ENCODE results near the gene NECTIN1. TPM values are rescaled to one million over a fixed set of nuclear protein-coding genes. Genes with fewer than 3 reads are reported as not detected.

The NECTIN1 gene
- total and polyA plus RNA-seq, 2 donors (not counting 3 experiments of a cell fraction or from before 2014, with no cell fraction given) = 10.8 to 23.6 TPM

- FAIRE-seq (no peak), DNase-seq (ENCODE audit: low read depth, low spot score) (no peak)
- Histone ChIP-seq H3K36me3 (ENCODE audit: control insufficient read depth in 2 of 2, extremely low read depth in 1 of 2, insufficient read depth in 2 of 2, low read length in 2 of 2) (no peaks in the 10 kb centered on the region), H3K27me3 (ENCODE audit: control insufficient read depth in 2 of 2, insufficient read depth in 2 of 2, low read length in 2 of 2) (no peaks in the 10 kb centered on the region), H3K9me1 (replicated peaks; ENCODE audit: control insufficient read depth, extremely low read depth, insufficient read depth, low read length) (no peaks in the 10 kb centered on the region), H2AFZ (ENCODE audit: low read depth, low read length) (no peak overlapping the region), H4K20me1 (replicated peaks; ENCODE audit: control insufficient read depth, extremely low read depth, insufficient read depth, low read length) (no peaks in the 10 kb centered on the region), H3K27ac (ENCODE audit: insufficient read depth, low read depth, low read length) (no peak overlapping the region), H3K4me2 (ENCODE audit: insufficient read depth, low read length) (no peak overlapping the region), H3K9ac (replicated peaks; ENCODE audit: extremely low read depth, insufficient read depth, low read length) (no peak overlapping the region), H3K4me1 (ENCODE audit: control insufficient read depth, extremely low read depth, insufficient read depth, low read length) (no peaks in the 10 kb centered on the region), H3K79me2 (ENCODE audit: control insufficient read depth, insufficient read depth, low read length) (no peaks in the 10 kb centered on the region), H3K4me3 (replicated peaks in 1 of 3; ENCODE audit: insufficient read depth in 1 of 3, low read depth in 1 of 3, low read length in 3 of 3) (no peak overlapping the region), H3K9me3 (replicated peaks; ENCODE audit: control insufficient read depth, insufficient read depth, low read length) (no peaks in the 10 kb centered on the region)
- TF ChIP-seq CTCF (IDR thresholded peaks at IDR 0.05; ENCODE audit: extremely low read depth in 1 of 2, insufficient read depth in 1 of 2, low read depth in 1 of 2, low read length in 2 of 2) (no peak), MAX (IDR thresholded peaks at IDR 0.05; ENCODE audit: insufficient read depth, insufficient read length) (no peak), MYC (IDR thresholded peaks at IDR 0.05; ENCODE audit: low read depth, low read length) (no peak), EZH2 (IDR thresholded peaks at IDR 0.05; ENCODE audit: borderline replicate concordance, low read depth, low read length, severe bottlenecking) (no peak), POLR2A (IDR thresholded peaks at IDR 0.05; ENCODE audit: low read depth, low read length) (no peak), GATA2 (IDR thresholded peaks at IDR 0.05; ENCODE audit: insufficient read depth, insufficient read length, low read depth, low read length) (no peak), JUN (IDR thresholded peaks at IDR 0.05; ENCODE audit: borderline replicate concordance, insufficient read depth, insufficient read length, low read depth) (no peak), POLR2AphosphoS5 (IDR thresholded peaks at IDR 0.05; ENCODE audit: insufficient read depth, low read depth, low read length) (no peak), FOS (IDR thresholded peaks at IDR 0.05; ENCODE audit: borderline replicate concordance, insufficient read depth, low read length) (no peak)
- BruUV-seq (replicated peaks) = no TSS peak
- intact Hi-C loops (cut with micrococcal nuclease) (no loop called here), dilution Hi-C loops (cut with MboI; ENCODE audit: extremely low pct_ligation_motif_present, low sequenced_read_pairs) (no loop called here)
- CTCF ChIA-PET = interaction anchor here (0.7 to 2.0 kb wide), 4 partner anchors 9 to 19 kb away, joined by 3 to 8 read pairs (median 5); partner anchors contain the start of gene NECTIN1
- POLR2A ChIA-PET = no interaction called here
Measured at GRCh38 chr11:119709638-119710346, 19.2 kb downstream of the NECTIN1 start.

Data from endothelial cell of umbilical vein (primary cell).